ENCODE data around the gene ZNF853. TPM values are rescaled to one million over a fixed set of nuclear protein-coding genes. Genes with fewer than 3 reads are reported as not detected.

ZNF853 gene
- total RNA-seq, 1 donor = 0.54 TPM

DNA sequence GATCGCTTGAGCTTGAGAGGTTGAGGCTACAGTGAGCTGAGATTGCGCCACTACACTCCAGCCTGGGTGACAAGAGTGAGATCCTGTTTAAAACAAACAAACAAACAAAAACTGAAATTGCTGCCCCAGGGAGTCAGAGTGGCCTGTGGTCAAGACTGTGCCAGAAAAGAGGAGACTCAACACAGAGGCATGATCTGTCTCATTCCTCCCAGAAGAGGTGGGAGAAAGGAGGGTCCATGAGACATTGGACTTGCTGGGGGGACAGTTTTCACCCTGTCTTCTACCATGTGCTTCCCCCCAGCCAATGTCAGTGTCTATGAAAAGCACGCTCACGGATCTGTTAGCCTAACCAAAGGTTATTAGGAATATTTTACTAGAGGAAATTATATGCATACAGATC, 3.2 kb downstream of the ZNF853 start:
- H3K4me3 ChIP-seq (ENCODE audit: low read depth, low read length) = no peak overlapping the region
- no peak for DNase-seq (ENCODE audit: low read depth)
- no peak for TF ChIP-seq CTCF (IDR thresholded peaks at IDR 0.05; ENCODE audit: insufficient read depth, low read length)

GRCh38 chr7:6619961-6620360, 4.6 kb downstream of the ZNF853 start:
- no peak for TF ChIP-seq CTCF (IDR thresholded peaks at IDR 0.05; ENCODE audit: insufficient read depth, low read length)

GRCh38 chr7:6621195-6622133, 6.1 kb downstream of the ZNF853 start:
- TF ChIP-seq CTCF (IDR thresholded peaks at IDR 0.05; ENCODE audit: insufficient read depth, low read length) = no peak
- DNase-seq (ENCODE audit: low read depth) = no peak
- H3K4me3 ChIP-seq (ENCODE audit: low read depth, low read length) = no peak overlapping the region

More at GRCh38 chr7:6619961-6620360, 4.6 kb downstream of the ZNF853 start:
- H3K4me3 ChIP-seq (ENCODE audit: low read depth, low read length) = no peak overlapping the region
- DNase-seq (ENCODE audit: low read depth) = no peak

DNA sequence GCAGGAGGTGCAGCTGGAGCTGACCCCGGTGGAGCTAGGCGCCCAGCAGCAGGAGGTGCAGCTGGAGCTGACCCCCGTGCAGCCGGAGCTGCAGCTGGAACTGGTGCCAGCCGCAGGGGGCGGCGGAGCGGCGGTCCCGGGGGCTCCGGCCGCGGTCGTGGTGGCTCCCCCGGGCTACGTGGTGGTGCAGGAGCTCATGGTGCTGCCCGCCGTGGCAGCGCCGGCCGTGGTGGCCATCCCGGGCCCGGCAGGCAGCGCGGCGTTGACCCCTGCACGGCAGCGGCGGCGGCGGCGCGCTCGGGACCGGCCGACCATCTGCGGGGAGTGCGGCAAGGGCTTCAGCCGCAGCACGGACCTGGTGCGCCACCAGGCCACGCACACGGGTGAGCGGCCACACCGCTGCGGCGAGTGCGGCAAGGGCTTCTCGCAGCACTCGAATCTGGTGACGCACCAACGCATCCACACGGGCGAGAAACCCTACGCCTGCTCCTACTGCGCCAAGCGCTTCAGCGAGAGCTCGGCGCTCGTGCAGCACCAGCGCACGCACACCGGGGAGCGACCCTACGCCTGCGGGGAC, 6.8 kb downstream of the ZNF853 start:
- DNase-seq (ENCODE audit: low read depth) = no peak
- no peak for TF ChIP-seq CTCF (IDR thresholded peaks at IDR 0.05; ENCODE audit: insufficient read depth, low read length)
- H3K4me3 ChIP-seq (ENCODE audit: low read depth, low read length) = no peak overlapping the region

GRCh38 chr7:6623589-6624245, 8.3 kb downstream of the ZNF853 start:
- DNase-seq (ENCODE audit: low read depth) = no peak
- H3K4me3 ChIP-seq (ENCODE audit: low read depth, low read length) = no peak overlapping the region

DNA sequence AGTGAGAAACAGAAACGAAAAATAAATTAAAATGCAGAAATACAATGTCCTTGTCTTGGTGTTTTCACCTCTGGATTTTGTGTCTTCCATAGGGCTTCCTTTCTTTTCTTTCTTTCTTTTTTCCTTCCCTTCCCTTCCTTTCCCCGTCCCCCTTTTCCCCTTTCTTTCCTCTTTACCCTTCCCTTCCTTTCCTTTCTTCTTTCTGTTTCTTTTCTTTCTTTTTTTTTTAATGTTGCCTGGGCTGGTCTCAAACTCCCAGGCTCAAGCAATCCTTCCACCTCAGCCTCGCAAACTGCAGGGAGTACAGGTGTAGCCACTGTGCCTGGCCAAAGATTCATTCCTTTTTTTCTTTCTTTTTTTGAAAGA, 8.8 kb downstream of the ZNF853 start:
- no peak overlapping the region for H3K4me3 ChIP-seq (ENCODE audit: low read depth, low read length)
- no peak for DNase-seq (ENCODE audit: low read depth)
- TF ChIP-seq CTCF (IDR thresholded peaks at IDR 0.05; ENCODE audit: insufficient read depth, low read length) = no peak

More at GRCh38 chr7:6623589-6624245, 8.3 kb downstream of the ZNF853 start:
- no peak for TF ChIP-seq CTCF (IDR thresholded peaks at IDR 0.05; ENCODE audit: insufficient read depth, low read length)
